Measurements from ENCODE around the gene CTIF. TPM values are rescaled to one million over a fixed set of nuclear protein-coding genes. Genes with fewer than 3 reads are reported as not detected.
A peak's percentile ranks its signal among the peaks of the same experiment; 100 is the strongest.

CTIF gene
- polyA plus RNA-seq, 1 experiment = 40.2 TPM

DNA sequence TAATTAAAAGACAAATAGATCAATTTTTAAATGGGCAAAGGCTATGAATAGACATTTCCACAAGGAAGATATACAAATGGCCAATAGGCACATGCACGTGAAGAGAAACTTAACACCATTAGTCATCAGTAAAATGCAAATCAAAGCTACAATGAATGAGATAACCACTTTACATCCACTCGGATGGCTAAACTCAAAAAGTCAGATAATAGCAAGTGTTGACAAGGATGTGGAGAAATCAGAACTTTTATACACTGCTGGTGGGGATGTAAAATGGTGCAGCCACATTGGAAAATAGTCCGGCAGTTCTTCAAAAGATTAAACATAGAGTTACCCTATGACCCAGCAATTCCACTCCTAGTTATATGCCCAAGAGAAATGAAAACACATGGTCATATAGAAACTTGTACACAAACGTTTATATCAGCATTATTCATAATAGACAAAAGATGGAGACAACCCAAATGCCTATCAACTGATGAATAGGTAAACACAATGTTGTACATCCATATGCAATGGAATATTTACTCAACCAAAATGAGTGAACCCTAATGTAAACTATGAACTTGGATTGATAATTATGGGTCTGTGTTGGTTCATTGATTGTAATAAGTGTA, 360.8 kb downstream of the CTIF start:
- TF ChIP-seq, protein P1, sequence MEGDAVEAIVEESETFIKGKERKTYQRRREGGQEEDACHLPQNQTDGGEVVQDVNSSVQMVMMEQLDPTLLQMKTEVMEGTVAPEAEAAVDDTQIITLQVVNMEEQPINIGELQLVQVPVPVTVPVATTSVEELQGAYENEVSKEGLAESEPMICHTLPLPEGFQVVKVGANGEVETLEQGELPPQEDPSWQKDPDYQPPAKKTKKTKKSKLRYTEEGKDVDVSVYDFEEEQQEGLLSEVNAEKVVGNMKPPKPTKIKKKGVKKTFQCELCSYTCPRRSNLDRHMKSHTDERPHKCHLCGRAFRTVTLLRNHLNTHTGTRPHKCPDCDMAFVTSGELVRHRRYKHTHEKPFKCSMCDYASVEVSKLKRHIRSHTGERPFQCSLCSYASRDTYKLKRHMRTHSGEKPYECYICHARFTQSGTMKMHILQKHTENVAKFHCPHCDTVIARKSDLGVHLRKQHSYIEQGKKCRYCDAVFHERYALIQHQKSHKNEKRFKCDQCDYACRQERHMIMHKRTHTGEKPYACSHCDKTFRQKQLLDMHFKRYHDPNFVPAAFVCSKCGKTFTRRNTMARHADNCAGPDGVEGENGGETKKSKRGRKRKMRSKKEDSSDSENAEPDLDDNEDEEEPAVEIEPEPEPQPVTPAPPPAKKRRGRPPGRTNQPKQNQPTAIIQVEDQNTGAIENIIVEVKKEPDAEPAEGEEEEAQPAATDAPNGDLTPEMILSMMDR (IDR thresholded peaks at IDR 0.05; ENCODE audit: low read depth, low read length) = no peak
- ChIA-PET POLR2A (interaction anchor here (0.6 kb wide), 1 partner anchor 26 kb away, joined by 3 read pairs; no protein-coding TSS in a partner anchor), CTCF (no interaction called here)
- Histone ChIP-seq H3K9me3 (ENCODE audit: control insufficient read depth, insufficient read depth, low read length) (peaks cover 8% of the 10 kb centered on the region), H3K4me3 (ENCODE audit: low read depth, low read length) (no peak overlapping the region), H3K27me3 (ENCODE audit: control insufficient read depth, insufficient read depth, low read length) (no peaks in the 10 kb centered on the region), H3K27ac (ENCODE audit: low read depth, low read length) (no peak overlapping the region)
- DNase-seq (ENCODE audit: low read depth, low spot score) = no peak

DNA sequence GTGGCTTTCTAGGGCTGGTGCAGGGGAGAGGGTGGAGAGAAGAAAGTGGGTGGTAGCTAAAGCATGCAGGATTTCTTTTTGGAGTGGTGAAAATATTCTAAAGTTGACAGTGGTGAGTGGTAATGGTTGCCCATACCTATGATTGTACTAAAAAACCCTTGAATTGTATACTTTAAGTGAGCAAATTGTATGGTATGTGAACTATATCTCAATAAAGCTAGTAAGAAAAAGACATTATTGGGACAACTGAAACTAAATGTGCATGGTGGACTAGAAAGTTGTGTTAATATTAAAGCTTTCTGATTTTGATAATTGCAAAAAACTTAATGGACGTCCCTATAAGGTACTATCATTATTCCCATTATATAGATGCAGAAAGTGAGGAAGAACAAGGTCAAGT, 361.6 kb downstream of the CTIF start:
- Histone ChIP-seq H3K4me3 (ENCODE audit: low read depth, low read length) (no peak overlapping the region), H3K27me3 (ENCODE audit: control insufficient read depth, insufficient read depth, low read length) (no peaks in the 10 kb centered on the region), H3K9me3 (ENCODE audit: control insufficient read depth, insufficient read depth, low read length) (peaks cover 16% of the 10 kb centered on the region), H3K27ac (ENCODE audit: low read depth, low read length) (no peak overlapping the region)
- TF ChIP-seq, protein P1 (IDR thresholded peaks at IDR 0.05; ENCODE audit: low read depth, low read length) = no peak
- ChIA-PET POLR2A (interaction anchor here (0.6 kb wide), 2 partner anchors 27 to 117 kb away, joined by 3 read pairs; no protein-coding TSS in a partner anchor), CTCF (no interaction called here)
- no peak for DNase-seq (ENCODE audit: low read depth, low spot score)

DNA sequence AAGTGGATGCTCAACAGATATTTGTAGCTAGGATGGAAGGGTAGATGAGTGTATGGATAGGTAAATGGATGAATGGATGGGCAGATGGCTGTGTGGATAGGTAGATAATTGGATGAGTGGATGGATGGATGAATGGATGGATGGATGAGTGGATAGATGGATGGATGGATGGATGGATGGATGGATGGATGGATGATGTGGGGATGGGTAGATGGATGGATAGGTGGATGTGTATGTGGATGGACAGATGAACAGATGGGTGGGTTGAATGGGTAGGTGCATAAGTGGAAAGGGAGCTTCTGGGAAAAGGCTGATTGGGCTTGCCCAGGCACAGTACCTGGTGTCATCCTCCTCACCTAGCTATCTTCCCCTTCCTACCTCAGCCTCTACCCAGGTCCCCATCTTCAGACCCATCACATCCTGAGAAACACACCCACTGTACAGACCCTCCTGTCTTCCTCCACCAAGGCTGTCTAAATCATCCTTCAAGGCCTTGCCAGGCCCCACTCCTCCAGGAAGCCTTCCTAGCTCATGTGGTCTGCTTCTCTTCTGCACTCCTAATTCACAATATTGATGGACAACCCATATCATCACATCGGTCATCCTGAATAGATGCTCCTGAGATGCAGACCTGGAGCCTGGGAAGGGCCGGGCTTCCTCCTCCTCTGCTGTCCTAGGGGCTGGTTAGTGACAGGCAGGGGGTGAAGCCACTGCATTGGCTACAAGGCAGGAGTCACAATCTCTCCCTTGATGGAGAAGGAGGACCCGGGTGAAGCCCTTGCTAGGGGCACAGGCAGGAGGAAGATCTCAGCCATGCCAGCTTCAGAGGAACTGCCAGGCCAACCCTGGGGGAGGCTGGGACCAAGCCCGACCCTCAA, 362.6 kb downstream of the CTIF start:
- Histone ChIP-seq H3K27me3 (ENCODE audit: control insufficient read depth, insufficient read depth, low read length) (no peaks in the 10 kb centered on the region), H3K4me3 (ENCODE audit: low read depth, low read length) (no peak overlapping the region), H3K27ac (ENCODE audit: low read depth, low read length) (peak overlapping the region; percentile 39), H3K9me3 (ENCODE audit: control insufficient read depth, insufficient read depth, low read length) (peaks cover 19% of the 10 kb centered on the region)
- POLR2A ChIA-PET = interaction anchor here (0.6 kb wide), 1 partner anchor 116 kb away, joined by 3 read pairs; no protein-coding TSS in a partner anchor
- DNase-seq (ENCODE audit: low read depth, low spot score) = no peak
- TF ChIP-seq, protein P1 (IDR thresholded peaks at IDR 0.05; ENCODE audit: low read depth, low read length) = no peak
- CTCF ChIA-PET = no interaction called here

DNA sequence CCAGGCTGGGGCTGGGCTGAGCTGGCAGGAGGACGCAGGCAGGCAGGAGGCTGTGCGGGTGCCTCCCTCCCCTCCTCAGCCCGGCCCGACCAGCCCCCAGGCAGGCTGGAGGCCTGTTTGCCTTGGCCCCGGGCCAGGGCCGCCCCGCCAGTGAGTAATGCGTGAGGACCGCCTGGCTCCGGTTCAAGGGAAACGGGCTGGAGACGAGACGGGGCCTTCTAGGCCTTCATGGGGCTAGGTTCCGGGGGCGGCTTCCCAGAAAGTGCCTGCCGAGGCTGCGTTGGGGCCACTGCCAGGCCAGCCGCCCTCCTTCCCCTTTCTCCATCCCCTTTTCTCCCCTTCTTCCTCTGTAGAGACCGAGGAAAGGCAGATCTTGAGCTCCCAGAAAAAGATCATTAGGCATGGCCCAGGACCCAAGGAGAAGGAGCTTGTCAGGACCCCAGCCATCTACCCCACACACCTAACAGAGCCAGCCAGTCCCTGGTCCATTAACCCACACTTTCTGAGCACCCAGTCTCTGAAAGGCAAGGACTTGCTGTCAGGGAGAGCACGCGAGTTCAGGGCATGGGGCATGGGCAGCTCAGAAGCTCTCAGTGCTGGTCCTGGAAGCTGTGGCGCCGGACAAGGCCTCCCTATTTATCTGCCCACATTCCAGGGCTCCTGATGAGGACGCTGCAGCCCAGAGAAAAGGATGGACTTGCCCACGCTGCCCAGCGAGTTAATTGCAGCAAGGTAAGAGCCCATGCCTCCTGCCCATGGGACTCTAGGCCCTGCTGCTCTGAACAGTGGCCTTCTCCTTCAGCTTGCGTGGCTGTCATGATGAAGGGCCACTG, 363.4 kb downstream of the CTIF start:
- ChIA-PET POLR2A (interaction anchor here (0.5 to 0.7 kb wide), 2 partner anchors 53 to 273 kb away, joined by 4 to 9 read pairs; no protein-coding TSS in a partner anchor), CTCF (interaction anchor here (0.5 kb wide), 1 partner anchor 121 kb away, joined by 3 read pairs; no protein-coding TSS in a partner anchor)
- TF ChIP-seq, protein P1 (IDR thresholded peaks at IDR 0.05; ENCODE audit: low read depth, low read length) = no peak
- peak; percentile 78 for DNase-seq (ENCODE audit: low read depth, low spot score)
- Histone ChIP-seq H3K4me3 (ENCODE audit: low read depth, low read length) (no peak overlapping the region), H3K27me3 (ENCODE audit: control insufficient read depth, insufficient read depth, low read length) (no peaks in the 10 kb centered on the region), H3K9me3 (ENCODE audit: control insufficient read depth, insufficient read depth, low read length) (peaks cover 20% of the 10 kb centered on the region), H3K27ac (ENCODE audit: low read depth, low read length) (peak overlapping the region; percentile 85)

Measured in AG04450 (cell line).